Measurements from ENCODE around the gene CRB3. TPM values are rescaled to one million over a fixed set of nuclear protein-coding genes. Genes with fewer than 3 reads are reported as not detected.

CRB3 gene
- total and polyA plus RNA-seq, 2 of the 4 experiments (the other 2 are of a cell fraction), result not detected

- no TSS peak for BruUV-seq (replicated peaks)
- Histone ChIP-seq H3K27ac (ENCODE audit: insufficient read depth, low read length) (no peak overlapping the region), H3K23ac (ENCODE audit: low read depth, low read length) (no peak overlapping the region), H3K56ac (ENCODE audit: extremely low read depth, insufficient read depth, low read length) (no peak overlapping the region), H3K4me3 (ENCODE audit: insufficient read depth, low read depth, low read length) (no peak overlapping the region), H3K27me3 (ENCODE audit: control insufficient read depth, insufficient read depth, low read length) (peaks cover 23% of the 10 kb centered on the region), H3K79me1 (ENCODE audit: low read depth in 1 of 2, low read length in 2 of 2) (no peaks in the 10 kb centered on the region), H2AK9ac (replicated peaks; ENCODE audit: low read depth, low read length, poor library complexity) (no peak overlapping the region), H2BK20ac (ENCODE audit: low read depth, low read length) (no peak overlapping the region), H3K14ac (replicated peaks; ENCODE audit: low read depth, low read length) (no peak overlapping the region), H3K36me3 (ENCODE audit: control insufficient read depth, insufficient read depth, low read length) (no peaks in the 10 kb centered on the region), H4K8ac (ENCODE audit: low read depth in 2 of 2, low read length in 2 of 2) (no peak overlapping the region), H2BK15ac (ENCODE audit: low read depth, low read length) (no peak overlapping the region), H3K9ac (ENCODE audit: low read depth, low read length) (no peak overlapping the region), H2AFZ (replicated peaks; ENCODE audit: low read length, poor library complexity) (no peak overlapping the region), H3K4me2 (ENCODE audit: low read depth, low read length) (no peak overlapping the region), H3K9me3 (ENCODE audit: control insufficient read depth, insufficient read depth, low read length) (no peaks in the 10 kb centered on the region), H4K5ac (ENCODE audit: low read depth, low read length) (no peak overlapping the region), H4K91ac (ENCODE audit: insufficient read depth, low read depth, low read length) (no peak overlapping the region), H2BK120ac (ENCODE audit: low read depth, low read length) (no peak overlapping the region), H3K4me1 (ENCODE audit: control insufficient read depth, insufficient read depth, low read length) (no peaks in the 10 kb centered on the region), H3K18ac (ENCODE audit: low read depth, low read length) (no peak overlapping the region), H2BK5ac (ENCODE audit: low read depth, low read length, poor library complexity, severe bottlenecking) (no peak overlapping the region), H3K4ac (ENCODE audit: low read depth, low read length) (no peak overlapping the region), H3K9me1 (ENCODE audit: insufficient read depth, low read length) (no peaks in the 10 kb centered on the region), H2AK5ac (ENCODE audit: low read depth, low read length) (no peak overlapping the region), H4K20me1 (ENCODE audit: insufficient read depth, low read length) (no peaks in the 10 kb centered on the region)
- ChIA-PET CTCF (interaction anchor here (0.6 kb wide), 1 partner anchor 130 kb away, joined by 3 read pairs; no protein-coding TSS in a partner anchor), POLR2A (ENCODE audit: unreplicated experiment) (no interaction called here)
- intact Hi-C loops (cut with micrococcal nuclease) (no loop called here), dilution Hi-C loops (cut with HindIII; ENCODE audit: low sequenced_read_pairs, unreplicated experiment) (no loop called here), in situ Hi-C loops (cut with MboI; ENCODE audit: low sequenced_read_pairs) (no loop called here)
- DNase-seq (no peak), ATAC-seq (ENCODE audit: low read depth) (no peak)
- WGBS, 2 experiments (ENCODE audit: extremely low coverage in 2 of 2, insufficient read length in 1 of 2), result 56% methylated on average over 6 of the region's 24 CpGs; no CpG with 5 or more reads in 1 of the 2 experiments
- TF ChIP-seq RAD21 (IDR thresholded peaks at IDR 0.05; ENCODE audit: low read length) (no peak), FOS (IDR thresholded peaks at IDR 0.05; ENCODE audit: low read depth, low read length) (no peak), MAFK (IDR thresholded peaks at IDR 0.05; ENCODE audit: low read depth, low read length) (no peak), RFX5 (IDR thresholded peaks at IDR 0.05; ENCODE audit: low read depth, low read length) (no peak), USF2 (IDR thresholded peaks at IDR 0.05; ENCODE audit: low read depth, low read length) (no peak), SMC3 (IDR thresholded peaks at IDR 0.05; ENCODE audit: low read depth, low read length) (no peak), NFE2L2 (IDR thresholded peaks at IDR 0.05; ENCODE audit: low read depth, low read length) (no peak), CHD1 (IDR thresholded peaks at IDR 0.05; ENCODE audit: low read depth, low read length) (no peak), RCOR1 (IDR thresholded peaks at IDR 0.05; ENCODE audit: insufficient replicate concordance, low read length) (no peak)
These were observed 37.0 kb downstream of the CRB3 start for GRCh38 chr19:6500837-6501739.
